VCaP (cell line): ENCODE results near the gene BHLHE40.

Experiments used
- H3K27ac ChIP-seq: fragments of 450-650 bp; 2 replicates; pipeline ENCODE4 v1.5.1; 2017
- TF ChIP-seq, protein P1 (sequence below): fragments of 450-650 bp; conservative IDR thresholded peaks from 2 replicates; pipeline ENCODE4 v1.5.1; 2017; ENCODE audit warnings: mild to moderate bottlenecking, moderate library complexity

The BHLHE40 gene

DNA sequence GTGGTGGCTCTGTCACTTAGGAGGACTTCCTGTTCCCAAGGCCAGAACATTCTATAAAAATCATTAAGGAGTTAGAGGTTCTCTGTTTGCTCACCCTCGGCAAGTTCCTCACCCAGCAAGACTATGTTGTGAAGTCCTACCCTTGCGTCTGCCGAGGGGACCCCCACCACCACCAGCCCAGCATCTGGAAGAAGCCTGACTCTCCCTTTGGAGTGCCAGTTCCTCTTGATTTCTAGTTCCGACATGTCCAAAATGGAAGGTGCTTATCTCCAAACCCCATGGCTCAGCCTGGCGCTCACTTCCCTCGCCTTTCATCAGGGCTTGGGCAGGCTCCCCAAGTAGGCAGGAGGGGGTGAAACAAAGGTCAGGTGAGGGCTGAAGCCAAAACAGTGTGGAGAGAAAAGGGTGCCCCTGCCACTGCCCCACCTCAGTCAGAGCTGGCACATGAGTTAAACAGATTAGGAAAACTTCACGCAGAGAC lies 41.0 kb downstream of the BHLHE40 start:
- H3K27ac ChIP-seq, result no peak overlapping the region
- TF ChIP-seq, protein P1, sequence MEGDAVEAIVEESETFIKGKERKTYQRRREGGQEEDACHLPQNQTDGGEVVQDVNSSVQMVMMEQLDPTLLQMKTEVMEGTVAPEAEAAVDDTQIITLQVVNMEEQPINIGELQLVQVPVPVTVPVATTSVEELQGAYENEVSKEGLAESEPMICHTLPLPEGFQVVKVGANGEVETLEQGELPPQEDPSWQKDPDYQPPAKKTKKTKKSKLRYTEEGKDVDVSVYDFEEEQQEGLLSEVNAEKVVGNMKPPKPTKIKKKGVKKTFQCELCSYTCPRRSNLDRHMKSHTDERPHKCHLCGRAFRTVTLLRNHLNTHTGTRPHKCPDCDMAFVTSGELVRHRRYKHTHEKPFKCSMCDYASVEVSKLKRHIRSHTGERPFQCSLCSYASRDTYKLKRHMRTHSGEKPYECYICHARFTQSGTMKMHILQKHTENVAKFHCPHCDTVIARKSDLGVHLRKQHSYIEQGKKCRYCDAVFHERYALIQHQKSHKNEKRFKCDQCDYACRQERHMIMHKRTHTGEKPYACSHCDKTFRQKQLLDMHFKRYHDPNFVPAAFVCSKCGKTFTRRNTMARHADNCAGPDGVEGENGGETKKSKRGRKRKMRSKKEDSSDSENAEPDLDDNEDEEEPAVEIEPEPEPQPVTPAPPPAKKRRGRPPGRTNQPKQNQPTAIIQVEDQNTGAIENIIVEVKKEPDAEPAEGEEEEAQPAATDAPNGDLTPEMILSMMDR, result no peak

DNA sequence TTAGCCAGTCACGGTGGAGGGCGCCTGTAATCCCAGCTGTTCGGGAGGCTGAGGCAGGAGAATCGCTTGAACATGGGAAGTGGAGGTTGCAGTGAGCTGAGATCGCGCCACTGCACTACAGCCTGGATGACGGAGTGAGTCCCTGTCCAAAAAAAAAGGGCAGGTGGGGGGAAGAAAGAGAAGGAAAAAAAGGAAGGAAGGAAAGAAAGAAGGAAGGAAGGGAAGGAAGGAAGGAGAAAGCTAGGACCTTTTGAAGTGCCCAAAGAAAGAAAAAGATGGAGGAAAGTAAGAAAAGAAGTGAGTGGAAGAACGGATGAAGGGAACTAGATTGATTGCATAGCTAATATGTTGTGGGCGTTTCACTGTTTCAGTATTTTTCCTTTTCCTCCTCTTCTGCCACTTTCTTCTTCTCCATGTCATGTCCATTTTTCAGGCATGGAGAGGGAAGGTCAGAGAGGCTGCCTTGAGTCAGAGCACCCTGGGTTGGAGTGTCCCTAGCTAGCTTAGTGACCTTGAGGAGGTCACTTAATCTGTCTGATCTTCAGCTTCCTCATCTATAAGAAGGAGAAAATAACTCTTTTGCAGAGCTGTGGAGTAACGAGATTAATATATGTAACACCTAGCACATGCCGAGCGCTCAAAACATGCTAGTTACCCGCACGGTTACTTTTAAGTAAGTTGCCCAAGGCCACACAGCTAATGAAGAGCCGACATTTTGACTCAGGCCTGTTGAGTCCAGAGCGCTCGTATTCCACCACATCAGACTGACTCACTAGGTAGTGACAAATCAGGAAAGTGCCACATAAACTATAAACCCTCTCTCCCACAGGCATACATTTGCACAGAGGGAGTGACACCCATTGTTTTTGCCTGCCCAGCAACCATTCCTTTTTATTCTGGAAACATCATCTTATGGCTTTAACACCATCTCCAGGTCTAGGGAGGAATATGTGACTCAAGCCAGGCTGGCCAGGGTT lies 42.2 kb downstream of the BHLHE40 start:
- TF ChIP-seq, protein P1, result no peak
- no peak overlapping the region for H3K27ac ChIP-seq

DNA sequence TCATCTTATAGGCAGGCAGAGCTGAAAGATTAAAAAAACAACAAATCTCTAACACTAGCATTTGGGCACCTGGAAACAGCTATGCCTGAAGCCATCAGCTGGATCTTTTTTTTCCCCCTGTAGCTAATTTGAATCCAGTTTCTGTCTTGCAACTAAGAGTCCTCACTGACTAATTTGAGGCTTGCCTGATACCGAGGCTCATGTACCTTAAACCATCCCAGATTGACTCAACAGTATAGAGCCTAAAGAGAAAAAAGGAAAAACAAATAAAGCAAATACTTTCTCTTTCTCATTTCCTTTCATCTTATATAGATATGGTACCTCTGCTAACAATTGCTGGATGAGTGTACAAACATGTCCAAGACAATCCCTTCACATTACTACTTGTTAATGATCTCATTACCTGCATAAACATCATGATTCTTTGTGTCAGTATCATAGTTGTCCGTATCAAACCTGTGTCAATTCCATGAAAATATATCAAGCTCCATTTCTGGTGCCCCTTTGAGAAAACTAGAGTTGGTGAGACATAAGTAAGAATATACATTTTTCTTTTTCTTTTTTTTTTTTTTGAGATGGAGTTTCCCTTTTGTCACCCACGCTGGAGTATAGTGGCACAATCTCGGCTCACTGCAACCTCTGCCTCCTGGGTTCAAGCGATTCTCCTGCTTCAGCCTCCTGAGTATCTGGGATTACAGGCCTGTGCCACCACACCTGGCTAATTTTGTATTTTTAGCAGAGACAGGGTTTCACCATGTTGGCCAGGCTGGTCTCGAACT lies 43.1 kb downstream of the BHLHE40 start:
- TF ChIP-seq, protein P1, result no peak
- no peak overlapping the region for H3K27ac ChIP-seq

DNA sequence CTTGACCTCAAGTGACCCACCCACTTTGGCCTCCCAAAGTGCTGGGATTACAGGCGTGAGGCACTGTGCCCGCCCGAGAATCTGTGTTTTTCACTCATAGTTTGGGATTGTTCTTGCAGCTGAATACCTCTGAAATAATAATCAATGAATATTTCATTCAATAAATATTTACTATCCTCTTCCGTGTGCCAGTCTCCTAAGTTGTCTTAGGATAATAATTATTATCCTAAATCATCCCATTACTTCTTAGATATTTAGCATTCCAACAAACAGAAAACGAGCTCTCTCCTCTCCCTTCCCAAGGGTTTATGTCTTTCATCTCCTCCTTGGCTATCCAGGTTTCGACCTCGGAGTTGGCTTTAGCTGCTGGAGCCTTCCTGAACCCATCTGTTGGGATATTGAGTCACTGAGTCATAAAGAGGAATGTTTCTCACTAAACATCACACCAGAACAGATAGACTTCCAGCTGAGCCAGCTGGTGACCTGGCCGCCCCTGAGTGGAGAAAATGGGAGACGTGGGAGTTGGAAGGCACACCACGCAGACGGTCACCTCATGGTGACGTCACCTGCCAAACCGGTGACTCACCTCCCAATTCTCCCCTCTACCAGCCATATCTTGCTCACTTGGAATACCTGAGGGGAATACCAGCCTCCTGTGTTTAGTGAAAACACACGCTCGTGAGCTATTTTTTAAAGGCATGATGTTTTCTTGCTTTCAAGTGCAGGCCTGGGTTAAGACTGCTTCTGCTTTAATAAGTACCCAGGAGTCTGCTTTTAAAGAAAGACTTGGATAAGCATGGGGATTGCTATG lies 43.9 kb downstream of the BHLHE40 start:
- TF ChIP-seq, protein P1, result no peak
- no peak overlapping the region for H3K27ac ChIP-seq

DNA sequence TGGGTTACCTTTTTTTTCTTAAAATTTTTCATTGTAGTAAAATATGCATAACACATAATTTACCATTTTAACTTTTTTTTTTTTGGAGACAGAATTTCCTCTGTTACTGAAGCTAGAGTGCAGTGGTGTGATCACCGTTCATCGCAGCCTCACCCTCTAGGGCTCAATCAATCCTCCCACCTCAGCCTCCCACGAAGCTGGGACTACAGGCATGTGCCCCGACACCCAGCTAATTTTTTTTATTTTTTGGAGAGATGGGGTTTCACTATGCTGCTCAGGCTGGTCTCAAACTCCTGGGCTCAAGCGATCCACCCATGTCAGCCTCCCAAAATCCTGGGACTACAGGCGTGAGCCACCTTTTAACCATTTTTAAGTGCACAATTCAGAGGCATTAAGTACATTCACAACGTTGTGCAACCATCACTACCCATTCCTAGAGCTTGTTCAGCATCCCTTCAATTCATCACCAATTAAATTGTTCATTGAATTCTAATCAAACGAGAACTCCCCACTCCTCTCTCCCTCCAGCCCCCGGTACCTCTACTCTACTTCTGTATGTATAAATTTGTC lies 44.6 kb downstream of the BHLHE40 start:
- H3K27ac ChIP-seq, result no peak overlapping the region
- TF ChIP-seq, protein P1, result no peak

DNA sequence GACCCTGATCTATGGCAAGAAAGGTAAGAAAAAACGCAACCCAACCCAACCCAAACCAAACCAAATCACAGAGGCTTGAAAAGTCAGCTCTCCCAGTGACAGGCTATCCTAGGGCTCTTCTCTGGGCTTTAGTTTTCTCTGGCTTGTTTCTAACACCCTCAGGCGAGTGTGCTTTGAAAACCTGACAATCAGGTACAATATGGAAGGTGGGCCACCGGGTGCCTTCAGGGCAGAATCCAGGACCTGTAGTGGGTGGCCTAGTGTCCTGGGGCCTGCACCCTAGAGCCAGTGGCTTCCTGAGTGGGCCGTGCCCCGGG lies 46.8 kb downstream of the BHLHE40 start:
- H3K27ac ChIP-seq, result peak overlapping the region; percentile 72
- TF ChIP-seq, protein P1, result no peak
